ENCODE data around the gene STX8. TPM values are rescaled to one million over a fixed set of nuclear protein-coding genes. Genes with fewer than 3 reads are reported as not detected.

The STX8 gene
- total RNA-seq, 4 donors from 2014 or later: 58.6 to 86.9 (median 66.3) TPM

GRCh38 chr17:9244066-9245052 lies 331.3 kb downstream of the STX8 start:
- TF ChIP-seq CTCF (IDR thresholded peaks at IDR 0.05): no peak
- DNase-seq (ENCODE audit: low spot score) (no peak), ATAC-seq (ENCODE audit: low FRiP score) (no peak)

- ATAC-seq (ENCODE audit: low FRiP score) (no peak), DNase-seq (ENCODE audit: low spot score) (no peak)
- no peak for TF ChIP-seq CTCF (IDR thresholded peaks at IDR 0.05)
These were observed 332.6 kb downstream of the STX8 start for GRCh38 chr17:9242983-9243382.

GRCh38 chr17:9242497-9242881 lies 333.1 kb downstream of the STX8 start:
- DNase-seq (ENCODE audit: low spot score) (no peak), ATAC-seq (ENCODE audit: low FRiP score) (no peak)
- TF ChIP-seq CTCF (IDR thresholded peaks at IDR 0.05): no peak

- no peak for TF ChIP-seq CTCF (IDR thresholded peaks at IDR 0.05)
- ATAC-seq (ENCODE audit: low FRiP score) (no peak), DNase-seq (ENCODE audit: low spot score) (no peak)
These were observed 333.7 kb downstream of the STX8 start for GRCh38 chr17:9241774-9242496.

GRCh38 chr17:9241371-9241712 lies 334.3 kb downstream of the STX8 start:
- DNase-seq (ENCODE audit: low spot score): no peak

GRCh38 chr17:9240659-9241370 lies 334.8 kb downstream of the STX8 start:
- ATAC-seq (ENCODE audit: low FRiP score) (peak; percentile 28), DNase-seq (ENCODE audit: low spot score) (no peak)
- TF ChIP-seq CTCF (IDR thresholded peaks at IDR 0.05): no peak

More at GRCh38 chr17:9241371-9241712, 334.3 kb downstream of the STX8 start:
- TF ChIP-seq CTCF (IDR thresholded peaks at IDR 0.05): no peak
- ATAC-seq (ENCODE audit: low FRiP score): no peak

All from omental fat pad (tissue), 4 donors.